GM12878 (cell line): ENCODE measurements around the gene STAC2.

ENCODE experiments used
- FOS ChIP-seq: IDR thresholded peaks from 3 replicates; pipeline ENCODE4 v1.6.1; 2011; ENCODE audit warnings: borderline replicate concordance; ENCODE audit not compliant: insufficient read length; ENCODE audit errors: extremely low read depth
- FOXM1 ChIP-seq: IDR thresholded peaks from 2 replicates; pipeline ENCODE4 v1.6.1; 2012; ENCODE audit warnings: low read depth, mild to moderate bottlenecking, inconsistent platforms, low read length, moderate library complexity
- HCFC1 ChIP-seq: fragments of 150-350 bp; IDR thresholded peaks from 2 replicates; pipeline ENCODE4 v1.6.1; 2014; ENCODE audit warnings: low read length
- NR2F1 ChIP-seq: fragments of 450-650 bp; conservative IDR thresholded peaks from 2 replicates; pipeline ENCODE4 v1.6.1; 2017; ENCODE audit warnings: mild to moderate bottlenecking
- PML ChIP-seq: IDR thresholded peaks from 2 replicates; pipeline ENCODE4 v1.6.1; 2012; ENCODE audit warnings: low read length, inconsistent platforms
- POLR2AphosphoS5 ChIP-seq: IDR thresholded peaks from 2 replicates; pipeline ENCODE4 v1.6.1; 2011; ENCODE audit warnings: mild to moderate bottlenecking, low read length, inconsistent platforms
- TCF7 ChIP-seq: IDR thresholded peaks from 2 replicates; pipeline ENCODE4 v1.6.1; 2014; ENCODE audit warnings: antibody characterized with exemption, borderline replicate concordance
- TF ChIP-seq, protein P1 (sequence below): IDR thresholded peaks from 2 replicates; pipeline ENCODE4 v1.6.1; 2012; ENCODE audit warnings: low read depth, low read length, improper control_type of control experiment
- TF ChIP-seq, protein P2 (sequence below), 3 experiments: IDR thresholded peaks in 2 of 3; conservative IDR thresholded peaks in 1 of 3; 2 replicates each; pipeline ENCODE4 v1.5.1; 2011; ENCODE audit warnings: low read depth in 3 of 3, low read length in 3 of 3, mild to moderate bottlenecking in 3 of 3, control low read depth in 2 of 3, moderate library complexity in 2 of 3, inconsistent platforms in 1 of 3, mixed read lengths in 1 of 3; ENCODE audit not compliant: control insufficient read depth in 2 of 3, insufficient read depth in 1 of 3; ENCODE audit errors: extremely low read depth in 1 of 3
- TF ChIP-seq, protein P3 (sequence below): IDR thresholded peaks from 2 replicates; pipeline ENCODE4 v1.6.1; 2011; ENCODE audit warnings: low read depth, low read length, improper control_type of control experiment, borderline replicate concordance

DNA sequence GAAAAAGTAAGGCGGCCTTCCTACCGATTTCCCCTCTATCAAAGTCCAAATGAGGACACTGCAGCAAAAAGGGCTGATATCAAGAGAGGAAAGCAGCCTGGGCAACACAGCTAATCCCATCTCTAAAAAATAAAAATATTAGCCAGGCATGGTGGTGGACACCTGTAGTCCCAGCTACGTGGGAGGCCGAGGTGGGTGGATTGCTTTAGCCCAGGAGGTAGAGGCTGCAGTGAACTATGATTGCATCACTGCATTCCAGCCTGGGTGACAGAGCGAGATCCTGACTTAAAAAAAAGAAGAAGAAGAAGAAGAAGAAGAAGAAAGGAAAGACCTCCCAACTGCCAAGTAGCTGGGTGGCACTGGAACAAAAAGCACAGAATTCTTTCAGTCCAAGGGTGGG lies 42.7 kb downstream of the STAC2 start:
- no peak for TF ChIP-seq PML
- TF ChIP-seq, protein P1, sequence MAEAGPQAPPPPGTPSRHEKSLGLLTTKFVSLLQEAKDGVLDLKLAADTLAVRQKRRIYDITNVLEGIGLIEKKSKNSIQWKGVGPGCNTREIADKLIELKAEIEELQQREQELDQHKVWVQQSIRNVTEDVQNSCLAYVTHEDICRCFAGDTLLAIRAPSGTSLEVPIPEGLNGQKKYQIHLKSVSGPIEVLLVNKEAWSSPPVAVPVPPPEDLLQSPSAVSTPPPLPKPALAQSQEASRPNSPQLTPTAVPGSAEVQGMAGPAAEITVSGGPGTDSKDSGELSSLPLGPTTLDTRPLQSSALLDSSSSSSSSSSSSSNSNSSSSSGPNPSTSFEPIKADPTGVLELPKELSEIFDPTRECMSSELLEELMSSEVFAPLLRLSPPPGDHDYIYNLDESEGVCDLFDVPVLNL, result no peak
- no peak for TF ChIP-seq HCFC1
- TF ChIP-seq NR2F1, result no peak
- TF ChIP-seq, protein P2, sequence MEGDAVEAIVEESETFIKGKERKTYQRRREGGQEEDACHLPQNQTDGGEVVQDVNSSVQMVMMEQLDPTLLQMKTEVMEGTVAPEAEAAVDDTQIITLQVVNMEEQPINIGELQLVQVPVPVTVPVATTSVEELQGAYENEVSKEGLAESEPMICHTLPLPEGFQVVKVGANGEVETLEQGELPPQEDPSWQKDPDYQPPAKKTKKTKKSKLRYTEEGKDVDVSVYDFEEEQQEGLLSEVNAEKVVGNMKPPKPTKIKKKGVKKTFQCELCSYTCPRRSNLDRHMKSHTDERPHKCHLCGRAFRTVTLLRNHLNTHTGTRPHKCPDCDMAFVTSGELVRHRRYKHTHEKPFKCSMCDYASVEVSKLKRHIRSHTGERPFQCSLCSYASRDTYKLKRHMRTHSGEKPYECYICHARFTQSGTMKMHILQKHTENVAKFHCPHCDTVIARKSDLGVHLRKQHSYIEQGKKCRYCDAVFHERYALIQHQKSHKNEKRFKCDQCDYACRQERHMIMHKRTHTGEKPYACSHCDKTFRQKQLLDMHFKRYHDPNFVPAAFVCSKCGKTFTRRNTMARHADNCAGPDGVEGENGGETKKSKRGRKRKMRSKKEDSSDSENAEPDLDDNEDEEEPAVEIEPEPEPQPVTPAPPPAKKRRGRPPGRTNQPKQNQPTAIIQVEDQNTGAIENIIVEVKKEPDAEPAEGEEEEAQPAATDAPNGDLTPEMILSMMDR (IDR thresholded peaks at IDR 0.05 in 2 of 3, conservative IDR thresholded peaks at IDR 0.05 in 1 of 3; ENCODE audit: control insufficient read depth in 2 of 3, extremely low read depth in 1 of 3, insufficient read depth in 1 of 3, low read depth in 3 of 3, low read length in 3 of 3), result no peak
- TF ChIP-seq TCF7, result no peak
- TF ChIP-seq, protein P3, sequence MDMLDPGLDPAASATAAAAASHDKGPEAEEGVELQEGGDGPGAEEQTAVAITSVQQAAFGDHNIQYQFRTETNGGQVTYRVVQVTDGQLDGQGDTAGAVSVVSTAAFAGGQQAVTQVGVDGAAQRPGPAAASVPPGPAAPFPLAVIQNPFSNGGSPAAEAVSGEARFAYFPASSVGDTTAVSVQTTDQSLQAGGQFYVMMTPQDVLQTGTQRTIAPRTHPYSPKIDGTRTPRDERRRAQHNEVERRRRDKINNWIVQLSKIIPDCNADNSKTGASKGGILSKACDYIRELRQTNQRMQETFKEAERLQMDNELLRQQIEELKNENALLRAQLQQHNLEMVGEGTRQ, result no peak
- TF ChIP-seq FOXM1, result no peak
- TF ChIP-seq POLR2AphosphoS5, result no peak
- no peak for TF ChIP-seq FOS
